ENCODE data around the gene PERP. TPM values are rescaled to one million over a fixed set of nuclear protein-coding genes. Genes with fewer than 3 reads are reported as not detected.

PERP gene
- total and polyA plus RNA-seq, 5 donors: 34.6 to 44.6 (median 37.0) TPM

GRCh38 chr6:138117376-138117914, 10.2 kb upstream of the PERP start:
- no peak for ATAC-seq
- no peaks in the 10 kb centered on the region for H3K4me1 ChIP-seq (ENCODE audit: control insufficient read depth, insufficient read depth, low read length)

DNA sequence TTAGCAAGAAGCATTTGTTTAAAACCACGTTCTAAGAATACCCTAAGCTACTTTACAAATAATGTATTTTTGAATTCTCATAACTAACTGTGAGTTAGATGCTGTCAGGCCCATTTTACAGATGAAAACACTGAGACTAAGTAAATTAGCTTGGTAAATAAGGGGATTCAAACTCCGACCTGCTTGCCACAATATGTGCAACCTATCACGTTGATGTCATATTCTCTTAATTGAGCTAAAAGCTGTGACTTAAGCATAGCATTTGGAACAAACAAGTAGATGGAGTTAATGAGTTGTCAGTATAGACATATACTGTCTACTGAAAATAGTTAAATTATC, 9.4 kb upstream of the PERP start:
- intact Hi-C loops (cut with DNase I): loop anchor here (5.0 to 10.0 kb wide), 8 partner anchors 158 to 651 kb away; no protein-coding TSS in a partner anchor
- DNase-seq (no peak), ATAC-seq (no peak)
- H3K9me3 ChIP-seq (ENCODE audit: control insufficient read depth, low read length): no peaks in the 10 kb centered on the region
- no peaks in the 10 kb centered on the region for H3K4me1 ChIP-seq (ENCODE audit: control insufficient read depth, insufficient read depth, low read length)
- H3K4me3 ChIP-seq (ENCODE audit: low read length): no peak overlapping the region
- no peaks in the 10 kb centered on the region for H3K27me3 ChIP-seq (ENCODE audit: control insufficient read depth, insufficient read depth)
- no peak overlapping the region for H3K27ac ChIP-seq (ENCODE audit: low read length)
- whole genome bisulfite sequencing: 69% methylated on average over 3 of the region's 3 CpGs

More at GRCh38 chr6:138117376-138117914, 10.2 kb upstream of the PERP start:
- no peaks in the 10 kb centered on the region for H3K27me3 ChIP-seq (ENCODE audit: control insufficient read depth, insufficient read depth)
- DNase-seq: no peak
- H3K27ac ChIP-seq (ENCODE audit: low read length): no peak overlapping the region
- no peaks in the 10 kb centered on the region for H3K9me3 ChIP-seq (ENCODE audit: control insufficient read depth, low read length)
- no peak overlapping the region for H3K4me3 ChIP-seq (ENCODE audit: low read length)
- intact Hi-C loops (cut with DNase I): loop anchor here (5.0 to 10.0 kb wide), 8 partner anchors 157 to 650 kb away; no protein-coding TSS in a partner anchor
- 85% methylated on average over 8 of the region's 8 CpGs for WGBS

DNA sequence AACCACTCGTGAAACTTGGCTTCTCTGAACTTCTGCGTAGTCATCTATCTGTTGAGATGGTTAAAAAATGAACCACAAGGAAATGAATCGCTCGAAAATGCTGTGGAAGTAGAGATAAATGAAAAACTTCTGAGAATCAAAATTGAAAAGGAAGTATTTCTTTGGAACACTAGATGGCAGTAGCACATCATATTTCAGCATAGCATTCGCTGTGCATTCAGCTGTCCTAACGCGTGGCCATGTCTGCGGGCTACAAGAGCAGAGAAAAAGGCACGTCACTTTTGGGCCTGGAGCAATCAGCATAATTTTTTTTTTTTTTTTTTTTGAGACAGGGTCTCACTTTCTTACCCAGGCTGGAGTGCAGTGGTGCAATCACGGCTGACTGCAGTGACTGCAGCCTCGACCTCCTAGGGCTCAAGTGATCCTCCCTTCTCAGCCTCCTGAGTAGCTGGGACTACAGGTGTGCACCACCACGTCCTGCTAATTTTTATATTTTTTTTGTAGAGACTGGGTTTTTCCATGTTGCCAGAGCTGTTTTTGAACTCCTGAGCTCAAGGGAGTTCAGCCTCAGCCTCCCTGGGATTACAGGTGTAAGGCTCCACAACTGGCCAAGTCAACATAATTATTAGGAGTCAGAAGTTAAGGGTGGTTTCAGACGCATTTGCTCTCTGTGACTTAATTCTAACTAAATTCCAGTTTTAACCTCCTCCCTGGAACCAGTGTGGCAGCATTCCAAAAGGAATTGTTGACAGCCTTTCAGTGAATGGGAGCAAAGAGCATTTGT, 8.8 kb upstream of the PERP start:
- H3K9me3 ChIP-seq (ENCODE audit: control insufficient read depth, low read length): no peaks in the 10 kb centered on the region
- ATAC-seq (peak; percentile 88), DNase-seq (peak; percentile 36 to 73 (median 67))
- no peak overlapping the region for H3K27ac ChIP-seq (ENCODE audit: low read length)
- H3K4me3 ChIP-seq (ENCODE audit: low read length): no peak overlapping the region
- intact Hi-C loops (cut with DNase I): loop anchor here (5.0 to 10.0 kb wide), 8 partner anchors 159 to 651 kb away; no protein-coding TSS in a partner anchor
- H3K4me1 ChIP-seq (ENCODE audit: control insufficient read depth, insufficient read depth, low read length): no peaks in the 10 kb centered on the region
- H3K27me3 ChIP-seq (ENCODE audit: control insufficient read depth, insufficient read depth): no peaks in the 10 kb centered on the region
- 22% methylated on average over 13 of the region's 13 CpGs for WGBS

GRCh38 chr6:138115201-138115600, 8.0 kb upstream of the PERP start:
- Histone ChIP-seq H3K4me1 (ENCODE audit: control insufficient read depth, insufficient read depth, low read length) (no peaks in the 10 kb centered on the region), H3K4me3 (ENCODE audit: low read length) (no peak overlapping the region), H3K27ac (ENCODE audit: low read length) (no peak overlapping the region), H3K27me3 (ENCODE audit: control insufficient read depth, insufficient read depth) (no peaks in the 10 kb centered on the region), H3K9me3 (ENCODE audit: control insufficient read depth, low read length) (no peaks in the 10 kb centered on the region)
- DNase-seq (no peak), ATAC-seq (no peak)
- 28% methylated on average over 7 of the region's 7 CpGs for WGBS
- intact Hi-C loops (cut with DNase I): loop anchor here (5.0 to 10.0 kb wide), 8 partner anchors 160 to 652 kb away; no protein-coding TSS in a partner anchor

DNA sequence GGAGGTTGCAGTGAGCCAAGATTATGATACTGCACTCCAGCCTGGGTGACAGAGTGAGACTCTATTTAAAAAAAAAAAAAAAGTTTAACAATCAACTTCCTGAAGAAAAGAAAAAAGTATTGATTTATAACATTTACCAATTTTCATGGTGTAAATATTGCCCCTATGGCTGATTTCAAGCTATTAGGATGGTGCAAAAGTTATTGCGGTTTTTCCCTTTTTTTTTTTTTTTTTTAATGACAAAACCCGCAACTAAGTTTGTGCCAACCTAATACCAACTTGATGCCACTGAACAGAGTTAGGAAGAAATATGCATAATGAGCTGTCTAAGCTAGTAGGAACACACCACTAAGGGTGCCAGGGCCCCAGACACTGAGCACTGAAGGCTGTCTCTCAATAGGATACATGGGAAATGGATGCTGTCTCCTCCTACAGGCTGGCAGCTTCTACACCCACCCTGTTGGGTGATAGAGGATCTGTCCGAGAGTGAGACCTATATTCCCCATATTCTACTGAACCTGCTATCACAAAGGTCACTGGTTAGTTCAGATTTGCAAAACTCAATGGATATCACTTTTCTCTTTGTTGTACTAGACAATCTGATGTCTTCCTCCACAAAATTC, 6.5 kb upstream of the PERP start:
- Histone ChIP-seq H3K27me3 (ENCODE audit: control insufficient read depth, insufficient read depth) (no peaks in the 10 kb centered on the region), H3K27ac (ENCODE audit: low read length) (no peak overlapping the region), H3K4me1 (ENCODE audit: control insufficient read depth, insufficient read depth, low read length) (no peaks in the 10 kb centered on the region), H3K4me3 (ENCODE audit: low read length) (no peak overlapping the region), H3K9me3 (ENCODE audit: control insufficient read depth, low read length) (no peaks in the 10 kb centered on the region)
- WGBS: 72% methylated on average over 3 of the region's 3 CpGs
- no peak for DNase-seq
- no peak for ATAC-seq
- intact Hi-C loops (cut with DNase I): loop anchor here (5.0 to 10.0 kb wide), 5 partner anchors 161 to 651 kb away; no protein-coding TSS in a partner anchor

DNA sequence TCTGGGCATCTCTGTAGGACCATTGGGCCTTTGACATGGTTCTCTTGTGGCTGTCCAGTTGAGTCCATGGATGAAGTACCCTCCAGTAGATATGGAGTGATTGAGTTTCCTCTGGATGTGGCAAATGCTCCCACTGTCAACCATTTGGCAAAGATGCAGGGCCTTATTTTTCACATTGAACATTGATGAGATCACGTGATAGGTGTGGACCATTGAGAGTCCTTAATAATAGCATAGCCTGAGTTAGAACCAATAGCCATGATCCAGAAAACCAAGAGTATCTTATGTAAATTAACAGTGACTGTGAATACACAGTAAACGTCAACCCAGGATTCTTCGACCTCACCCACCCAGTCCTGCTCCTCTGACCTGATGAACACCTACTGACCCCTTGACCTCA, 3.0 kb upstream of the PERP start:
- Histone ChIP-seq H3K4me3 (ENCODE audit: low read length) (no peak overlapping the region), H3K27ac (ENCODE audit: low read length) (no peak overlapping the region), H3K4me1 (ENCODE audit: control insufficient read depth, insufficient read depth, low read length) (no peaks in the 10 kb centered on the region), H3K27me3 (ENCODE audit: control insufficient read depth, insufficient read depth) (no peaks in the 10 kb centered on the region), H3K9me3 (ENCODE audit: control insufficient read depth, low read length) (no peaks in the 10 kb centered on the region)
- DNase-seq (no peak), ATAC-seq (no peak)
- intact Hi-C loops (cut with DNase I): loop anchor here (5.0 to 10.0 kb wide), 5 partner anchors 165 to 655 kb away; no protein-coding TSS in a partner anchor
- 73% methylated on average over 3 of the region's 3 CpGs for WGBS

- DNase-seq (peak; percentile 49 to 82 (median 64)), ATAC-seq (no peak)
- 27% methylated on average over 7 of the region's 7 CpGs for WGBS
Measured at GRCh38 chr6:138109042-138109997, 2.1 kb upstream of the PERP start.

DNA sequence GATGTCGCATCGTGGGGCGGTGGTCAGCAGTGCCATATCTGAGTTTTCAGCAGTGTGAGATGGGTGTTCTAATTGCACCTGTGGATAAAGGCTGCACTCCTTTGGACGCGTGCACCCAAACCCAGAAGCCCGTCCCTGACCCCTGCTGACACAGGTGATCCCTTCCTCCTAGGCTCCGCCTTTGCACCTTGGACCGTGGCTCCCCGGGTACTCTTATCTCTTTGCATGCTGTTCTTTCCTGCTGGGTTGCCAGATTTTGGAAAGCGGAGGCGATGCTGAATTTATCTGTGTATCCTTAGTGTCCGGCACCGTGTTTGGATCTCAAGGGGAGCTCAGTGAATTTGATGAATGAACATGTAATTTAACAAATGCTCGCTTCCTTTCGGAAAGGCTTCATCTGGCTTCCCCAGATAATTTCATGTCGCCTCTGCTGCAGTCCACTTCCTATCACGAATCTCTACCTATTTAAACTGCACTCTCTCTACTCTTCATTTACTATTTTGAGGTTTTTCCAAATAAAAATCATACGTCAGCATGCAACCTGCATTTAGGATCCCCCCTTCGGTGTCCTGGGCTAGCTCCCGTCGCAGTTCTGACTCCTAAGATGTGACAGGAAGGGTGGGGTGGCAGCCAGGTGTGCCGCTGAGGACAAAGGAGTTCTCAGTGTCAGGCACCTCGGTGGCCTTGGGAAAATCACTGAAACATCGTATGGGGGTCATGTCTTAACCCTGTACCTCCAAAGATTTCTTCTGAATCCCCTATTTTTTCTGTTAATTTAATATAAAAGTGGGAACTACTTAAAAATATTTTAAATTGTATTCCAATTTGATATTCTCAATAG, 753 bp upstream of the PERP start:
- H3K27me3 ChIP-seq (ENCODE audit: control insufficient read depth, insufficient read depth): no peaks in the 10 kb centered on the region
- peak overlapping the region; percentile 9 for H3K27ac ChIP-seq (ENCODE audit: low read length)
- no peaks in the 10 kb centered on the region for H3K4me1 ChIP-seq (ENCODE audit: control insufficient read depth, insufficient read depth, low read length)
- peak overlapping the region; percentile 78 for H3K4me3 ChIP-seq (ENCODE audit: low read length)
- no peaks in the 10 kb centered on the region for H3K9me3 ChIP-seq (ENCODE audit: control insufficient read depth, low read length)
- ATAC-seq (peak; percentile 33 to 34), DNase-seq (peak in 1 of 3 donors; percentile 16)
- intact Hi-C loops (cut with DNase I): loop anchor here (2.0 to 5.0 kb wide), 3 partner anchors 105 to 109 kb away; no protein-coding TSS in a partner anchor
- 11% methylated on average over 24 of the region's 24 CpGs for WGBS

More at GRCh38 chr6:138109042-138109997, 2.1 kb upstream of the PERP start:
- Histone ChIP-seq H3K27ac (ENCODE audit: low read length) (no peak overlapping the region), H3K4me3 (ENCODE audit: low read length) (no peak overlapping the region), H3K4me1 (ENCODE audit: control insufficient read depth, insufficient read depth, low read length) (no peaks in the 10 kb centered on the region), H3K27me3 (ENCODE audit: control insufficient read depth, insufficient read depth) (no peaks in the 10 kb centered on the region), H3K9me3 (ENCODE audit: control insufficient read depth, low read length) (no peaks in the 10 kb centered on the region)
- intact Hi-C loops (cut with DNase I): loop anchor here (2.0 to 5.0 kb wide), 3 partner anchors 107 to 111 kb away; no protein-coding TSS in a partner anchor

DNA sequence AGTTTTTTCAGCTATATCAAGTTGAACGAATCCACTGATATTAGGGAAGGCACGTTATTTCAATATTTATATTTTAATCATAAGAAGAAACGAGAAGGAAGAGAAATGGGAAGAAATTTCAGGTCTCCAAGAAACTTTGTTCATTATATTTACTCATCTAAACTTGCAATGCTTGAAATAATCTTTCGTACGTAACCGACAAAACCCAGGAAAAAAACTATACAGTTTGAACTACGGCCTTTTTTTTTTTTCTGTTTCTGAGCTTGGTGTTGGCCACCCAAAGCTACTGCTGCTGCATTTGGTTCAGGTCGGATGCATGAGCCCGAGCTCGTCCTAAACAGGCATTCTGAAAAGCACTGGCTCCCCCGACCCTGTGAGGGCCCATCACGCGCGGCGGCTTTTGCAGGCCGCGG, 548 bp downstream of the PERP start:
- no peak for DNase-seq
- no peak for ATAC-seq
- 7% methylated on average over 17 of the region's 17 CpGs for WGBS
- Histone ChIP-seq H3K27ac (ENCODE audit: low read length) (peak overlapping the region; percentile 88), H3K27me3 (ENCODE audit: control insufficient read depth, insufficient read depth) (no peaks in the 10 kb centered on the region), H3K9me3 (ENCODE audit: control insufficient read depth, low read length) (no peaks in the 10 kb centered on the region), H3K4me1 (ENCODE audit: control insufficient read depth, insufficient read depth, low read length) (no peaks in the 10 kb centered on the region), H3K4me3 (ENCODE audit: low read length) (peak overlapping the region; percentile 78)
- intact Hi-C loops (cut with DNase I): loop anchor here in 2 of 4 donors (5.0 kb wide), 1 partner anchor 104 kb away; no protein-coding TSS in a partner anchor
